RWPE1 (cell line): ENCODE measurements around the gene MCEMP1.

Experiments
- CTCF ChIA-PET: fragments of 350-600 bp; sonication (Branson Sonifier 250); formaldehyde crosslinking; extraction: SDS; loops from one replicate; lab custom pipeline; 2021; lab: Yijun Ruan, JAX
- POLR2A ChIA-PET: fragments of 400-600 bp; formaldehyde crosslinking; extraction: SDS; loops from one replicate; lab custom pipeline; 2020; ENCODE audit warnings: antibody characterized with exemption; ENCODE audit not compliant: low non-redundant PET; lab: Yijun Ruan, JAX
- DNase-seq: peaks from one replicate; pipeline ENCODE4 v3.0.0; 2012; ENCODE audit warnings: low spot score
- H3K27ac ChIP-seq: fragments of 450-650 bp; 2 replicates; pipeline ENCODE4 v1.5.1; 2017
- TF ChIP-seq, protein P1 (sequence below): fragments of 450-650 bp; conservative IDR thresholded peaks from 2 replicates; pipeline ENCODE4 v1.5.1; 2017; ENCODE audit warnings: low read depth, mild to moderate bottlenecking

MCEMP1 gene

DNA sequence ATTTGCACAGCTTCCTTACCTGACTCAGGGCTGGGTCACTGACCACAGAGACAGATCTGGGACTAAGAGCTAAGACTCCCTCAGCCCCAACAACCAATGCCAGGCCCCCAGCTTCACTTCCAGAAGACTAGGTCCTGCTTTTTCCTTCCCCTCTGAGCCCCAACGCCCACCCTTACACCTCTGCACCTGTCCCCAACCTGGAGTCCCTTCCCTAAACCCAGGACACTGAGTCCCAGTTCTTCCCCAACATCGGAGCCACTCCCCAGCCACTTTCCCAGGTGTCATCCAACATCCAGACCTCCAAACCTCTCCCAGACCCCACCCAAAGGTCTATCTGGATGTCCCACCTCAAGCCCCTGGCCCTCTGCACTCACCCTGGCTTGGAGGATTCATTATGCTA is 22.1 kb downstream of the MCEMP1 start:
- DNase-seq: no peak
- H3K27ac ChIP-seq: no peak overlapping the region
- CTCF ChIA-PET: interaction anchor here (0.5 to 1.5 kb wide), 6 partner anchors 18 to 806 kb away, joined by 3 to 6 read pairs (median 4); partner anchors contain the start of gene TRAPPC5
- POLR2A ChIA-PET: no interaction called here
- TF ChIP-seq, protein P1, sequence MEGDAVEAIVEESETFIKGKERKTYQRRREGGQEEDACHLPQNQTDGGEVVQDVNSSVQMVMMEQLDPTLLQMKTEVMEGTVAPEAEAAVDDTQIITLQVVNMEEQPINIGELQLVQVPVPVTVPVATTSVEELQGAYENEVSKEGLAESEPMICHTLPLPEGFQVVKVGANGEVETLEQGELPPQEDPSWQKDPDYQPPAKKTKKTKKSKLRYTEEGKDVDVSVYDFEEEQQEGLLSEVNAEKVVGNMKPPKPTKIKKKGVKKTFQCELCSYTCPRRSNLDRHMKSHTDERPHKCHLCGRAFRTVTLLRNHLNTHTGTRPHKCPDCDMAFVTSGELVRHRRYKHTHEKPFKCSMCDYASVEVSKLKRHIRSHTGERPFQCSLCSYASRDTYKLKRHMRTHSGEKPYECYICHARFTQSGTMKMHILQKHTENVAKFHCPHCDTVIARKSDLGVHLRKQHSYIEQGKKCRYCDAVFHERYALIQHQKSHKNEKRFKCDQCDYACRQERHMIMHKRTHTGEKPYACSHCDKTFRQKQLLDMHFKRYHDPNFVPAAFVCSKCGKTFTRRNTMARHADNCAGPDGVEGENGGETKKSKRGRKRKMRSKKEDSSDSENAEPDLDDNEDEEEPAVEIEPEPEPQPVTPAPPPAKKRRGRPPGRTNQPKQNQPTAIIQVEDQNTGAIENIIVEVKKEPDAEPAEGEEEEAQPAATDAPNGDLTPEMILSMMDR: no peak

GRCh38 chr19:7699417-7700401 is 22.8 kb downstream of the MCEMP1 start:
- POLR2A ChIA-PET: no interaction called here
- DNase-seq: peak; percentile 45

DNA sequence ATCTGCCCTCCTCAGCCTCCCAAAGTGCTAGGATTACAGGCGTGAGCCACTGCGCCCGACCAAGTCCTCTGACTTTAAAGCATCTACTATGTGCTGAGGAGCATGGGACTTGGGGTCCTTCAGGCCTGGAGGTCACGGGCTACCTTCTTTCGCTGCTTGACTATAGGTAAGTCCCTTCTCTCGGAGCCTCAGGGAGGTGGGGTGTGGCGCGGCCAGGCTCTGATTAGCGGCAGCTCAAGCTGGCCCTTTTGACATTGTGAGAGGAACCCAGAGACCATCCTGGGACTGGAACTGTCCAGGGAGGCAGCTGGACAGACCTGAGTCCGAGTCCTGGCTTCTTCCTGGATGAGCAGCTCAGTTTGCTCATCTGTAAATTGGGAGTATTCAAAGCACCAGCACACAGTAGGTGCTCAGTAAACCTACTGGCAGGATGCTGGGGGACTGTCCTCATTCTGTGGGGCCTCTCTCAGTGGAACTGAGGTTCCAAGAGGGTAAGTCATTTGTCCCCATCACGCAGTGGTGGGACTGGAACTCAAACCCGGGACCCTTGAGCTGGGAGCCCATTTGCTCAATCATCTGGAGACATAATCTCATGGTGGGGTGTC is 24.3 kb downstream of the MCEMP1 start:
- TF ChIP-seq, protein P1: no peak
- POLR2A ChIA-PET: no interaction called here
- DNase-seq: no peak
- H3K27ac ChIP-seq: no peak overlapping the region
- CTCF ChIA-PET: no interaction called here

More at GRCh38 chr19:7699417-7700401, 22.8 kb downstream of the MCEMP1 start:
- no peak overlapping the region for H3K27ac ChIP-seq
- TF ChIP-seq, protein P1: no peak
- CTCF ChIA-PET: interaction anchor here (0.5 to 1.5 kb wide), 2 partner anchors 100 to 131 kb away, joined by 4 read pairs; no protein-coding TSS in a partner anchor

- ChIA-PET POLR2A (interaction anchor here (0.5 kb wide), 1 partner anchor 111 kb away, joined by 5 read pairs; no protein-coding TSS in a partner anchor), CTCF (interaction anchor here (0.7 kb wide), 1 partner anchor 45 kb away, joined by 3 read pairs; no protein-coding TSS in a partner anchor)
- no peak for DNase-seq
- TF ChIP-seq, protein P1: no peak
- no peak within 1 kb of the TSS for H3K27ac ChIP-seq
Measured at GRCh38 chr19:7701654-7702457, 25.0 kb downstream of the MCEMP1 start, which contains the start of gene FCER2. TSS of gene FCER2 (minus strand) at chr19:7702131. CDS start at chr19:7699760, 2,371 bp downstream.

GRCh38 chr19:7703332-7703731 is 26.4 kb downstream of the MCEMP1 start:
- no peak overlapping the region for H3K27ac ChIP-seq
- ChIA-PET POLR2A (no interaction called here), CTCF (interaction anchor here (0.6 to 0.7 kb wide), 2 partner anchors 96 to 349 kb away, joined by 3 to 4 read pairs; no protein-coding TSS in a partner anchor)
- TF ChIP-seq, protein P1: no peak
- no peak for DNase-seq
